ENCODE data around the gene NBR1. TPM values are rescaled to one million over a fixed set of nuclear protein-coding genes. Genes with fewer than 3 reads are reported as not detected.

NBR1 gene
- total and polyA plus RNA-seq, 3 donors from 2014 or later, result 146 to 302 (median 244) TPM

GRCh38 chr17:43210576-43210975 lies 39.6 kb downstream of the NBR1 start:
- WGBS, 2 donors, result 75 to 89% methylated on average over 3 of the region's 3 CpGs
- Histone ChIP-seq H3K9me3 (no peaks in the 10 kb centered on the region), H3K36me3 (ENCODE audit: low read depth, missing control alignments) (no peaks in the 10 kb centered on the region), H3K4me3 (no peak overlapping the region), H3K4me1 (peaks cover 12% of the 10 kb centered on the region), H3K27me3 (no peaks in the 10 kb centered on the region), H3K27ac (peak overlapping the region in 1 of 2 donors; percentile 56)
- TF ChIP-seq CTCF (IDR thresholded peaks at IDR 0.05) (no peak), POLR2A (IDR thresholded peaks at IDR 0.05) (no peak)
- intact Hi-C loops (cut with DNase I; ENCODE audit: low total_unique reads), result no loop called here
- DNase-seq, result no peak

GRCh38 chr17:43211123-43211479 lies 40.1 kb downstream of the NBR1 start:
- peak overlapping the region; percentile 59 to 69 for H3K4me3 ChIP-seq
- intact Hi-C loops (cut with DNase I; ENCODE audit: low total_unique reads), result no loop called here
- no peak for DNase-seq
- WGBS, 2 donors, result 23 to 28% methylated on average over 2 of the region's 2 CpGs
- H3K4me1 ChIP-seq, result peaks cover 12% of the 10 kb centered on the region
- no peaks in the 10 kb centered on the region for H3K27me3 ChIP-seq
- H3K9me3 ChIP-seq, result no peaks in the 10 kb centered on the region
- peak overlapping the region; percentile 56 to 71 for H3K27ac ChIP-seq
- TF ChIP-seq CTCF (IDR thresholded peaks at IDR 0.05) (no peak), POLR2A (IDR thresholded peaks at IDR 0.05) (no peak)
- H3K36me3 ChIP-seq (ENCODE audit: low read depth, missing control alignments), result no peaks in the 10 kb centered on the region

- DNase-seq, result peak; percentile 73
- H3K4me1 ChIP-seq, result peaks cover 13% of the 10 kb centered on the region
- peak within 1 kb of the TSS; percentile 59 to 69 for H3K4me3 ChIP-seq
- no peaks in the 10 kb centered on the region for H3K36me3 ChIP-seq (ENCODE audit: low read depth, missing control alignments)
- no peaks in the 10 kb centered on the region for H3K9me3 ChIP-seq
- no peak for TF ChIP-seq POLR2A (IDR thresholded peaks at IDR 0.05)
- TF ChIP-seq CTCF (IDR thresholded peaks at IDR 0.05), result peak in 1 of 3 experiments; percentile 12
- H3K27me3 ChIP-seq, result no peaks in the 10 kb centered on the region
- WGBS, 2 donors, result 4 to 5% methylated on average over 31 to 54 of the region's 54 CpGs
- intact Hi-C loops (cut with DNase I; ENCODE audit: low total_unique reads), result no loop called here
- peak within 1 kb of the TSS; percentile 56 to 71 for H3K27ac ChIP-seq
Observed at GRCh38 chr17:43211480-43212402, 40.7 kb downstream of the NBR1 start, which contains the start of gene TMEM106A. Gene TMEM106A, plus strand, starts transcription at chr17:43211875. Its CDS starts 1,167 bp downstream, at chr17:43213042.

GRCh38 chr17:43212641-43213490 lies 41.9 kb downstream of the NBR1 start:
- peaks cover 17% of the 10 kb centered on the region for H3K4me1 ChIP-seq
- no peak for TF ChIP-seq POLR2A (IDR thresholded peaks at IDR 0.05)
- no peak for TF ChIP-seq CTCF (IDR thresholded peaks at IDR 0.05)
- DNase-seq, result no peak
- no peaks in the 10 kb centered on the region for H3K36me3 ChIP-seq (ENCODE audit: low read depth, missing control alignments)
- intact Hi-C loops (cut with DNase I; ENCODE audit: low total_unique reads), result no loop called here
- peak overlapping the region in 1 of 2 donors; percentile 56 for H3K27ac ChIP-seq
- H3K27me3 ChIP-seq, result no peaks in the 10 kb centered on the region
- H3K4me3 ChIP-seq, result peak overlapping the region in 1 of 2 donors; percentile 69
- WGBS, 2 donors, result 55 to 61% methylated on average over 7 of the region's 7 CpGs
- H3K9me3 ChIP-seq, result no peaks in the 10 kb centered on the region
